Measurements from ENCODE around the gene LDB2. TPM values are rescaled to one million over a fixed set of nuclear protein-coding genes. Genes with fewer than 3 reads are reported as not detected.
"Not testable (repeated sequence)": the region's sequence is repeated elsewhere in the genome, so short reads cannot be mapped to it uniquely, and the experiment has no call there.

The LDB2 gene
- total RNA-seq, 2 donors from 2014 or later, result not detected

DNA sequence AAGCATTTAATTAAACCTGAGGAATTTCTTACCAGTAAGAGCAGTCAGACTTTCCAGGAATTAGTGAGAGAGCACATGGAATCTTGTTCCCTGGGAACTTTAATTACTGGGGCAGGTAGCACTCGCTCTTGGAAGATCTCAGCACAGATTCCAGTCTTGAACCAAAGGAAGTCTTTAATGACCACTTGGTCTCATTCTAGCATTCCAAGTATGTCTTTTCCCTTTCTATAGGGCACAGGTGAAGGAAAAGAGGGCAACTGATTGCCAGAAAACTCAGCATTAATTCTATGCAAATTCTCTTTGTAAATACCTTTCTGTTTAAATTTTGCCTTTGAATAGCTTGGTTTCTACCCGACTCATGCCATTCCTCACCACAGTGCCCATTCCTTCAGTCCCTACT, 236.6 kb downstream of the LDB2 start:
- H3K27me3 Mint-ChIP-seq (ENCODE audit: low read depth), result no peaks in the 10 kb centered on the region
- H3K36me3 Mint-ChIP-seq (ENCODE audit: insufficient read depth in 2 of 2), result no peaks in the 10 kb centered on the region
- no peaks in the 10 kb centered on the region for H3K9me3 Mint-ChIP-seq
- H3K4me3 Mint-ChIP-seq, result no peak overlapping the region
- H3K27ac Mint-ChIP-seq, result no peak overlapping the region
- no peaks in the 10 kb centered on the region for H3K4me1 Mint-ChIP-seq (ENCODE audit: low read depth)
- ATAC-seq (replicated peaks in 1 of 2), result no peak
- DNase-seq, result no peak

DNA sequence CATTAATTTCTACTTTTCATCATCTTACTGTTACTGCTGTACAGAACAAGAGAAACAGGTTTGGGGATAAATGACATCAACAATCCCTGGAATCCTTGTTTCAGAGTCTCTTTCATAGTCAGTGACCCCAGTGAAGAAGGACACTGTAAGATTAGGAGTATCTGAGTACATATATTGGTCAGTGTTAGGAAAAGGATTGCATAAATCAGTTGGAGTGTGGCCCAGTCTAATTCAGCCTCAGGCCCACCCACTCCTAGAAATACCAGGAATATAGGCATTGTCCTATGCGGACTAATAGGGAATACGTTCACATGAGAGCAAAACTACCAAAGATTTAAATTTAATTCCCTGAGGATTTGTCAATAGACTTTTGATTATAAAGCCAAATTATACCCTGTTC, 237.8 kb downstream of the LDB2 start:
- Mint-ChIP-seq H3K36me3 (ENCODE audit: insufficient read depth in 2 of 2) (no peaks in the 10 kb centered on the region), H3K9me3 (no peaks in the 10 kb centered on the region), H3K27ac (no peak overlapping the region), H3K27me3 (ENCODE audit: low read depth) (no peaks in the 10 kb centered on the region), H3K4me1 (ENCODE audit: low read depth) (no peaks in the 10 kb centered on the region), H3K4me3 (no peak overlapping the region)
- no peak for DNase-seq
- no peak for ATAC-seq (replicated peaks in 1 of 2)

DNA sequence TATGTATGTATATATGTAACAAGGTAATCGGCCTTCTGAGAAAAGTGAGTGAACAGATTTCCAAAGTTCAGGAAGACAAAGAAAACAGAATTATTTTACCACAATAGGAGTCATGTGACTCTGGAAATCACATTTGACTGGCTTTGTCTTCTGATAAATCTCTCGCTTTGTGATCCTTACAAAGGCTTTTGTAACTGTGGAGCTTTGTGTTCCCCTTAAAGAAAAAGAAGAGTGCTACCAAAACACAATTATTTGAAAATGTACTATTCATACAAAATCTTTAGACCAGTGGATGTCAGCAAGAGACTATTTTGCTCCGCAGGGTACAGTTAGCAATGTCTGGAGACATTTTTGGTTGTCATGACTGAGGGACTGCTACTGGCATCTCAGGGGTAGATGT, 238.8 kb downstream of the LDB2 start:
- H3K9me3 Mint-ChIP-seq, result no peaks in the 10 kb centered on the region
- no peaks in the 10 kb centered on the region for H3K27me3 Mint-ChIP-seq (ENCODE audit: low read depth)
- DNase-seq (no peak), ATAC-seq (replicated peaks in 1 of 2) (no peak)
- H3K4me1 Mint-ChIP-seq (ENCODE audit: low read depth), result no peaks in the 10 kb centered on the region
- no peak overlapping the region for H3K4me3 Mint-ChIP-seq
- H3K36me3 Mint-ChIP-seq (ENCODE audit: insufficient read depth in 2 of 2), result no peaks in the 10 kb centered on the region
- no peak overlapping the region for H3K27ac Mint-ChIP-seq

DNA sequence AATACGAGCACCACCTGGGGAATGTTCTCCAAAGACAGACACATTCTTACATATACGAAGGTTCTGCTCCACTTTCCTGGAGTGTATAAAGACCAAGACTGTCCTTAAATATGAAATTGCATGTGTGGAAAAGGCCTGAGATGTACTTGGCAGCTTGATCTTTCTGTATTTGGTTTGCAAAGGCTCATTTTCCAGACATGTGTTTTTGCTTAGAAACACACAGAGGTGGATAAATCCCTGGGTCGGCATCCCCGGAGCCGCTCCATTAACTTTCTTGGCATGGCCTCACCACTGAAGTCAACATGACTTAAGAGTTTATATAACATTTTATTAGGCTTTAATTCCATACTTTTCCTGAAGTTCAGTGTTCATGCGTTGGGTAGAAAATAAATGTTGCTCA, 239.4 kb downstream of the LDB2 start:
- ATAC-seq (replicated peaks in 1 of 2) (no peak), DNase-seq (no peak)
- no peak overlapping the region for H3K27ac Mint-ChIP-seq
- H3K4me3 Mint-ChIP-seq, result no peak overlapping the region
- no peaks in the 10 kb centered on the region for H3K4me1 Mint-ChIP-seq (ENCODE audit: low read depth)
- no peaks in the 10 kb centered on the region for H3K27me3 Mint-ChIP-seq (ENCODE audit: low read depth)
- no peaks in the 10 kb centered on the region for H3K36me3 Mint-ChIP-seq (ENCODE audit: insufficient read depth in 2 of 2)
- H3K9me3 Mint-ChIP-seq, result no peaks in the 10 kb centered on the region

DNA sequence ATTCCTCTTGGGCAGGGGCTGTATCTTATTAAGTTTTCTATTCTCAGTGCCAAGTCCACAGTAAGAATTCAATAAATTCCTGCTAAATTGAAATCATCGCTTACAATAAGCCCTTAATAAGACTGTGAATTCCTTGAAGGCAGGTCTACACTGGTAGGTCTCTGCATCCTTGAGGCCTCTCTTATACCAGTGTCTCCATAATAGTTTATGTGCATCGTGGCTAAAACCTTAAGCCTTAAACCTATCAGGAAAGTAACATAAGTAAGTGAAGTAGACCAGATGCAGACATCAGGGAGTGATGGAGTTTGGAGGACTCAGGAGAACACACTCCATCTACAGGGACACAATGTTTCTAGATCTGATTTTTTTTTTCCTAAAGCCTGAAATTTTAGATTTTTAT, 240.3 kb downstream of the LDB2 start:
- Mint-ChIP-seq H3K36me3 (ENCODE audit: insufficient read depth in 2 of 2) (no peaks in the 10 kb centered on the region), H3K9me3 (no peaks in the 10 kb centered on the region), H3K4me3 (no peak overlapping the region), H3K27ac (no peak overlapping the region), H3K27me3 (ENCODE audit: low read depth) (no peaks in the 10 kb centered on the region), H3K4me1 (ENCODE audit: low read depth) (no peaks in the 10 kb centered on the region)
- ATAC-seq (replicated peaks in 1 of 2) (no peak), DNase-seq (no peak)

DNA sequence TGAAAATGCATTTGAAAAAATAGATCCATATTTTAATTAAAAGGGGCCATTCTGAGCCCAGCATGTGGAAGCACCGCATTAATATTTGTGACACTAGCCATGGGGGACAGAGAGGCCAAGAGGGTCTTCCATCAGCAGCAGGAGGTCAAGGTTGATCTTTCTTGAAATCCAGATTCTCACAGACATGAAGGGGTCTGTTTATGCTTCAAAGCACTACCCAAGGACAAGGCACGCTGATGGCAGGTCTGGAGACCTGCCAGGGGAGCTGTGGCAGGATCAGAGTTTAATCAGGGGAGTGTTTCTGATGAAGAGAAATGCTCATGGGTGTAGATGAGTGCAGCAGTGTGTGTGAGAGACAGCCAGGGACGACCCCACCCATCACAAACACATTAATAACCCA, 243.3 kb downstream of the LDB2 start:
- Mint-ChIP-seq H3K27me3 (ENCODE audit: low read depth) (no peaks in the 10 kb centered on the region), H3K9me3 (no peaks in the 10 kb centered on the region), H3K4me3 (no peak overlapping the region), H3K27ac (no peak overlapping the region), H3K36me3 (ENCODE audit: insufficient read depth in 2 of 2) (no peaks in the 10 kb centered on the region), H3K4me1 (ENCODE audit: low read depth) (no peaks in the 10 kb centered on the region)
- DNase-seq (no peak), ATAC-seq (replicated peaks in 1 of 2) (no peak)

DNA sequence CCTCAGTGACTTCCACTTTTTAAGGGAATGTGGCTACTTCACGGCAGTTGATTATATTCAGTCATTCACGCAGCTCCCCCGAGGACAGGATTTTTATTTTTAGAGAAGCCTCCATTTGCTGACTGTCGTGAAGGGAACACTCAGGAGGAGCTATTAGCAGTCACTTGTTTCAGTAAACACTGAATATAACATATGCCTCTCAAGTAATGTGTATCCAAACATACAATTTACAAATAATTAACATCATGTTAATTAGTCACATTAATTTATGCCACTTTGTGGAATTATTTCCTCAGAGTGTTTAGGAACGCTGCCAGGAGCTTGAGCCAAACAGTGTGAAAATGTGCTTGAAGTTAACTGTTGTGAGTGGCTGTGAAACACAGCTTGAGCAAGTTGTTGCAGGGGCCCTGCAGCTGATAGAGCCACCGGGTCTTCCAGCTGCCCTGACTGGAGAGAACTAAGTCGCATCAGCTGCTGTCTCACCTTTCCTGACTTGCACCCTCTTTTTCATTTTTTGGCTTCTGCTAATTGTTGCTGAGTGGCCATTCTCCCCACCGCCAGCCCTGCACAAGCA, 245.6 kb downstream of the LDB2 start:
- Mint-ChIP-seq H3K9me3 (no peaks in the 10 kb centered on the region), H3K36me3 (ENCODE audit: insufficient read depth in 2 of 2) (no peaks in the 10 kb centered on the region), H3K27ac (no peak overlapping the region), H3K4me1 (ENCODE audit: low read depth) (no peaks in the 10 kb centered on the region), H3K4me3 (no peak overlapping the region), H3K27me3 (ENCODE audit: low read depth) (no peaks in the 10 kb centered on the region)
- ATAC-seq (replicated peaks in 1 of 2), result no peak
- DNase-seq, result no peak

DNA sequence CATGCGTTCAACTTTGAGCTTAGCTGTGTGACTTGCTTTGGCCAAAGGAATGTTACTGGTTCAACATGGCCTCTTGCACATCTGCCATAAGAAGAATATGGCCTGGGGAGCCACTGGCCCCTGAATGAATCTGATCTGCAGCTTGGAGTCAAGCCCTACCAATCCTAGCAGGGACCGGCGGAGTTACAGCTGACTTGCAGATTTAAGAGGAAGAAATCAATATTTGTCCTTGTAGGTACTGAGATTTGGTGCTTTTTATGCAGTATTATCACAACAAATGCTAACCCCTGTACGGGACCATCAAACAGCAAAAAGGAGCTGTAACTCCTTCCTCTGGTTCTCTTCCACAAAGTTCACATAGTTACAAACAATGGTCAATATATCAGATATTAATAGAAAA, 252.0 kb downstream of the LDB2 start:
- H3K27me3 Mint-ChIP-seq (ENCODE audit: low read depth), result no peaks in the 10 kb centered on the region
- ATAC-seq (replicated peaks in 1 of 2), result no peak
- H3K27ac Mint-ChIP-seq, result no peak overlapping the region
- DNase-seq, result no peak
- no peaks in the 10 kb centered on the region for H3K9me3 Mint-ChIP-seq
- no peak overlapping the region for H3K4me3 Mint-ChIP-seq
- no peaks in the 10 kb centered on the region for H3K4me1 Mint-ChIP-seq (ENCODE audit: low read depth)
- H3K36me3 Mint-ChIP-seq (ENCODE audit: insufficient read depth in 2 of 2), result no peaks in the 10 kb centered on the region

DNA sequence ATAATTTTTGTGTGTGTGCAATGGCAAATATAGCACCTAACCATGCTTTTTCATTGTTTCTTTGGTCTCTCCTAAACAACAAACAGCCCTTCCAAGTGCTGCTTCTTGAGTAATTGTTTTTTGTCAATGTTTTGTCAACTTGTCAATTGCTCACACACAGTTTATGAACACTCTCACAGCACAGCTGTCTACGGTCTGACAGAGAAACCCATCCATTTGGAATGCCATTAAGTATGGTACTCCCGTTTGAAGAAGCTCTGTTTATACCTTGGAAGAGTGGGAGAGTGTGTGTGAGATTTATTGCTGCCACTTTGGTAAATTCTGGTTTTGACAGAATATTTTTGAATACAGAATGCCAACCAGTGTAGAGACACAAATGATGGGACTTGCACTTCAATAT, 254.6 kb downstream of the LDB2 start:
- H3K27me3 Mint-ChIP-seq (ENCODE audit: low read depth), result no peaks in the 10 kb centered on the region
- DNase-seq (no peak), ATAC-seq (replicated peaks in 1 of 2) (no peak)
- H3K9me3 Mint-ChIP-seq, result no peaks in the 10 kb centered on the region
- H3K4me1 Mint-ChIP-seq (ENCODE audit: low read depth), result no peaks in the 10 kb centered on the region
- no peak overlapping the region for H3K4me3 Mint-ChIP-seq
- H3K36me3 Mint-ChIP-seq (ENCODE audit: insufficient read depth in 2 of 2), result no peaks in the 10 kb centered on the region
- H3K27ac Mint-ChIP-seq, result no peak overlapping the region

DNA sequence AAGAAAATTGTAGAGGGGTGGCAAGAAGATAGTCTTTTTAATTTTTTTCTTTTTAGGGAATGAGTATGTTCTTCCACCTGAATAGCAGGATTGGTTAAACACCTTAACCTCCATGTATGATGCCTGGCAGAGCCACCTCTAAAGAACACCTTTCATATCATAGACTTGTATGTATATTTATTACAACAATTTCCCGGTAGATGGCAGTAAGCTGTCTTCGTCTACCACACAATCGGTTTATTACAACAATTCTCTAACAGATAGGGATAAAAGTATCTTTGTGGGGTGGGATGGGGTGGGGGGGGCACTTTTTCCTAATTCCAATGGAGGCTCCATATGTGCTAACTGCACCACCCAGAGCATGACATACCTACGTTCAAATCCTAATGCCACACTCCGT, 255.5 kb downstream of the LDB2 start:
- Mint-ChIP-seq H3K36me3 (ENCODE audit: insufficient read depth in 2 of 2) (no peaks in the 10 kb centered on the region), H3K4me1 (ENCODE audit: low read depth) (no peaks in the 10 kb centered on the region), H3K4me3 (no peak overlapping the region), H3K27ac (no peak overlapping the region), H3K9me3 (no peaks in the 10 kb centered on the region), H3K27me3 (ENCODE audit: low read depth) (no peaks in the 10 kb centered on the region)
- ATAC-seq (replicated peaks in 1 of 2) (no peak), DNase-seq (no peak)

DNA sequence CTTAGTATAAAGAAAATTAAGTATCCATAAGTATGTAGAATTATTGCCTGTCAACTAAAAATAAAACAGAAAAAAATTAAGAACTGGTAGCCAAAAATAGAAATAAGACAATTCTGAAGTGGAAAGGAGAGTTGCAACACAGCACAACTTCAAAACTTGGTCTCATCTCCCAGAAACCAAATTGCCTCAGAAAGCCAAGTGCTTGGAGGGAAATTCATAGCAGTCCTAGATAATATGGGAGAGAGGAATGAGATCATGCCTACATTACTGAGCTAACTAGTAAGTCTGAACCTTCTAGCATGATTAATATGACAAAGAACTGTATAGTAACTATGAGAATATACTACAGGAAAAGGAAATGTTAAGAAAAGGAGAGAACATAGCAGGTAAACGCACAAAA, 256.5 kb downstream of the LDB2 start:
- Mint-ChIP-seq H3K4me3 (no peak overlapping the region), H3K27ac (no peak overlapping the region), H3K4me1 (ENCODE audit: low read depth) (no peaks in the 10 kb centered on the region), H3K36me3 (ENCODE audit: insufficient read depth in 2 of 2) (no peaks in the 10 kb centered on the region), H3K27me3 (ENCODE audit: low read depth) (no peaks in the 10 kb centered on the region), H3K9me3 (no peaks in the 10 kb centered on the region)
- ATAC-seq (replicated peaks in 1 of 2), result no peak
- no peak for DNase-seq

DNA sequence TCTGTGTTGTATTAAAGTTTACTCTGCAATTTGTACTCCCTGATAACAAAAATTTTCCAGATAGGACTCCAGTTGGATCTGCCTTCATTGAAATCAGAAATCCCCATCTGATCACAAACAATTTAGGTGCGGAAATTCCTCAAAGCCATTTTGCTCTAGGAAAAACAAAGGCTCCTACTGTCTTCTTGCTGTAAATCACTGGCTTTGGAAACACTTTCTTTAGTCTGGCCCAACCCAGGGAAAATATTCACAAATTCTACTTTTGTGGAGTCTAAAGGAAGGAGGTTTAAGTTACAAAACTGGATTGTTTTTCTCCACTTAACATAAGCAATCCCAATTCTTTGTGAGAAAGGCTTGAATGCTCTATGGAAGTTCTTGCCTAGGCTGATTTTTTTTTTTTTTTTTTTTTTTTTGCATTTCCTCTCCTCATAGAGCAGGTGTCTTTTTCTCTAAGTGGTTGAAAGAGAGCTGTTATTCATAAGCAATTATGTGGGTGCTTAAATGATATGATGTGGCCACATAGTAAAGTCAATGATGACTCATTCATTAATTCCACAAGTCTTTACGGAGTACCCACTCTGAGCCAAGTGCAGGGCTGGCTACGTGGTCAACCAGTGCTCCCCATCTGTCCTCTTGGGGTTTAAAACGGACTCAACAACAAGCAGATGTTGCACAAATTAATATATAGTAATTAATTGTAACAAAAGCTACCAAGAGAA, 261.4 kb downstream of the LDB2 start:
- ATAC-seq (replicated peaks in 1 of 2), result no peak
- Mint-ChIP-seq H3K36me3 (ENCODE audit: insufficient read depth in 2 of 2) (no peaks in the 10 kb centered on the region), H3K27ac (no peak overlapping the region)

DNA sequence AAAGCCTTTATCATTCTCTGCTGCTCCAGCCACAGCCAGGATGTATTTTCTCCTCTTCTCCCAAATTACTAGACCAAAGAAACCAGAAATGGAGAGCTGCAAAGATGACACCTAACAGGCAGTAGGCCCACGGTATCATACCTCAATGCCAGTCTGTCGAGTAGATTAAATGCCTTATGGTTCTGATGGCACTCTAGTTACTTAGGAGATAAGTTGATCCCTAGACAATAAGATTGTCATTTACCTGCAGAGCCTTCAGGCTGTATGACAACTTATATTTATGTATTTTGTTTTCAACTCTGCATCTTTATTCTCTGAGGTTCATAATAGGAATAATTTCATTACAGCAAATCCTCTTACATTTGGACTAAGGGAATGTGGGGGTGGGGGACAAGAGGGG, 262.1 kb downstream of the LDB2 start:
- DNase-seq (no peak), ATAC-seq (replicated peaks in 1 of 2) (no peak)
- Mint-ChIP-seq H3K9me3 (peaks cover 0 to 5% of the 10 kb centered on the region in 2 donors), H3K27ac (no peak overlapping the region), H3K36me3 (ENCODE audit: insufficient read depth in 2 of 2) (no peaks in the 10 kb centered on the region), H3K4me3 (no peak overlapping the region), H3K4me1 (ENCODE audit: low read depth) (no peaks in the 10 kb centered on the region), H3K27me3 (ENCODE audit: low read depth) (no peaks in the 10 kb centered on the region)

More for the DNA sequence above, 261.4 kb downstream of the LDB2 start:
- DNase-seq, result no peak
- H3K4me1 Mint-ChIP-seq (ENCODE audit: low read depth), result no peaks in the 10 kb centered on the region
- H3K27me3 Mint-ChIP-seq (ENCODE audit: low read depth), result no peaks in the 10 kb centered on the region
- H3K9me3 Mint-ChIP-seq, result peaks cover 0 to 5% of the 10 kb centered on the region in 2 donors
- H3K4me3 Mint-ChIP-seq, result no peak overlapping the region

DNA sequence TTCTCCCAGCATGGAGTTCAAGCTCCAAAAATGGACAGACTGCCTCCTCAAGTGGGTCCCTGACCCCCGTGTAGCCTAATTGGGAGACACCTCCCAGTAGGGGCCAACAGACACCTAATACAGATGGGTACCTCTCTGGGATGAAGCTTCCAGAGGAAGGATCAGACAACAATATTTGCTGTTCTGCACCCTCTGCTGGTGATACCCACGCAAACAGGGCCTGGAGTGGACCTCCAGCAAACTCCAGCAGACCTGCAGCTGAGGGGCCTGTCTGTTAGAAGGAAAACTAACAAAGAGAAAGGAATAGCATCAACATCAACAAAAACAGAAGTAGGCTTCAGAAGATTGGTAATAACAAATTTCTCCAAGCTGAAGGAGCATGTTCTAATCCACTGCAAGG, 269.2 kb downstream of the LDB2 start:
- not testable (repeated sequence) for H3K36me3 Mint-ChIP-seq (ENCODE audit: insufficient read depth in 2 of 2); H3K4me1 Mint-ChIP-seq (ENCODE audit: low read depth); H3K27me3 Mint-ChIP-seq (ENCODE audit: low read depth); H3K9me3 Mint-ChIP-seq; H3K27ac Mint-ChIP-seq; DNase-seq; ATAC-seq (replicated peaks in 1 of 2); H3K4me3 Mint-ChIP-seq
